HG02571 (cell line): Measurements from ENCODE around the gene CFAP100.

Experiments used
- ATAC-seq: cut with Tn5 transposase; IDR thresholded peaks from one replicate; pipeline ENCODE4 v1.9.1; 2021; ENCODE audit warnings: mild to moderate bottlenecking, moderate library complexity; ENCODE audit not compliant: unreplicated experiment

Gene CFAP100

GRCh38 chr3:126419886-126420786 is 25.4 kb downstream of the CFAP100 start:
- no peak for ATAC-seq

GRCh38 chr3:126421573-126422119 is 26.9 kb downstream of the CFAP100 start:
- no peak for ATAC-seq

- ATAC-seq: no peak
Observed at GRCh38 chr3:126422121-126422520, 27.4 kb downstream of the CFAP100 start.

- ATAC-seq: no peak
Observed at GRCh38 chr3:126422571-126423091, 27.9 kb downstream of the CFAP100 start.

- ATAC-seq: no peak
Observed at GRCh38 chr3:126423191-126424038, 28.7 kb downstream of the CFAP100 start.

GRCh38 chr3:126424039-126424717 is 29.5 kb downstream of the CFAP100 start:
- ATAC-seq: no peak

GRCh38 chr3:126424751-126425150 is 30.0 kb downstream of the CFAP100 start:
- ATAC-seq: no peak

- ATAC-seq: peak; percentile 75
Observed at GRCh38 chr3:126431103-126431534, 36.4 kb downstream of the CFAP100 start.

GRCh38 chr3:126432361-126433104 is 37.8 kb downstream of the CFAP100 start:
- ATAC-seq: no peak

GRCh38 chr3:126433105-126433430 is 38.4 kb downstream of the CFAP100 start:
- ATAC-seq: no peak

- no peak for ATAC-seq
Observed at GRCh38 chr3:126433496-126434263, 39.0 kb downstream of the CFAP100 start.

GRCh38 chr3:126434264-126434590 is 39.5 kb downstream of the CFAP100 start:
- no peak for ATAC-seq

GRCh38 chr3:126434931-126435411 is 40.3 kb downstream of the CFAP100 start:
- ATAC-seq: no peak

GRCh38 chr3:126435456-126436315 is 41.0 kb downstream of the CFAP100 start:
- no peak for ATAC-seq

GRCh38 chr3:126436826-126437717 is 42.4 kb downstream of the CFAP100 start:
- ATAC-seq: no peak

GRCh38 chr3:126438186-126438585 is 43.5 kb downstream of the CFAP100 start:
- ATAC-seq: no peak

GRCh38 chr3:126438746-126439145 is 44.0 kb downstream of the CFAP100 start:
- ATAC-seq: no peak
